GM20431 (cell line): Measurements from ENCODE around the gene TTC36.

ENCODE experiments used
- in situ Hi-C: fragments of 300-500 bp; cut with MseI, MboI; formaldehyde crosslinking; loops from one replicate; pipeline ENCODE4 v1.15.0; 2020; ENCODE audit warnings: low sequenced_read_pairs; ENCODE audit not compliant: unreplicated experiment

The TTC36 gene, protein sequence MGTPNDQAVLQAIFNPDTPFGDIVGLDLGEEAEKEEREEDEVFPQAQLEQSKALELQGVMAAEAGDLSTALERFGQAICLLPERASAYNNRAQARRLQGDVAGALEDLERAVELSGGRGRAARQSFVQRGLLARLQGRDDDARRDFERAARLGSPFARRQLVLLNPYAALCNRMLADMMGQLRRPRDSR

GRCh38 chr11:118527109-118527508, at the start of gene TTC36:
Gene TTC36 (plus strand): TSS chr11:118527474. CDS start chr11:118527495, 21 bp downstream.
- in situ Hi-C loops: no loop called here

DNA sequence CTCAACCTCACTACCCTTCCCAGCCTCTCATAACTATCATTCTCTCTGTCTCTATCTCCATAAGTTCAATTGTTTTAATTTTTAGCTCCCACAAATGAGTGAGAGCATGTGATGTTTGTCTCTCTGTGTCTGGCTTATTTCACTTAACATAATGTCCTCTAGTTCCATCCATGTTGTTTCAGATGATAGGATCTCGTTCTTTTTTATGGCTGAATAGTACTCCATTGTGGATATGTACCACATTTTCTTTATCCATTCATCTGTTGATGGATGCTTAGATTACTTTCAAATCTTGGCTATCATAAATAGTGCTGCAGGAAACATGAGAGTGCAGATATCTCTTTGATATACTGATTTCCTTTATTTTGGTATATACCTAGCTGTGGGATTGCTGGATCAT, 46.0 kb upstream of the TTC36 start:
- in situ Hi-C loops: loop anchor here (25.0 kb wide), 1 partner anchor 94 kb away; no protein-coding TSS in a partner anchor

GRCh38 chr11:118484405-118484804, 42.9 kb upstream of the TTC36 start:
- in situ Hi-C loops: loop anchor here (25.0 kb wide), 1 partner anchor 97 kb away; no protein-coding TSS in a partner anchor

- in situ Hi-C loops: loop anchor here (25.0 kb wide), 1 partner anchor 98 kb away; no protein-coding TSS in a partner anchor
Observed at GRCh38 chr11:118485273-118485672, 42.0 kb upstream of the TTC36 start.

GRCh38 chr11:118488480-118489109, 38.7 kb upstream of the TTC36 start:
- in situ Hi-C loops: loop anchor here (25.0 kb wide), 1 partner anchor 101 kb away; no protein-coding TSS in a partner anchor

GRCh38 chr11:118491041-118491440, 36.2 kb upstream of the TTC36 start:
- in situ Hi-C loops: loop anchor here (25.0 kb wide), 1 partner anchor 104 kb away; no protein-coding TSS in a partner anchor

- in situ Hi-C loops: loop anchor here (25.0 kb wide), 1 partner anchor 111 kb away; no protein-coding TSS in a partner anchor
Observed at GRCh38 chr11:118497831-118498230, 29.4 kb upstream of the TTC36 start.

- in situ Hi-C loops: no loop called here
Observed at GRCh38 chr11:118503216-118503615, 24.1 kb upstream of the TTC36 start.

DNA sequence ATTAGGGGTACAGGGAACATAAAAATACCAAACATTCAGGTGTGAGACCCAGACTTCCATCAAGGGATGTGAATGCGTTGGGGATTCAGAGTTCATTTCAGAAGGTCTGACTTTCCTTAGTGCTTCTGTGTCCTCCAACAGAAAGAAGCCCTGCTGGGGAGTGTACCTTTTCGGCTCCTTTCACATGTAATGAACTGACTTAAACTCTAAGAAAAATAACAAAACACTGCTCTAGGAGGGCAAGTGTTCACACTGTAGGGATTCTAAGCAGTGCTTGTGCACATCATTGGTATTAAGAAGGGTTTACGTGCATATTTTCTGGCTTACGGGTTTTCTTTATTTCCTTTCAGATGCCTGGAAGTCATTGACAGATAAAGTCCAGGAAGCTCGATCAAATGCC, 15.7 kb upstream of the TTC36 start:
- in situ Hi-C loops: no loop called here

GRCh38 chr11:118514103-118514502, 13.2 kb upstream of the TTC36 start:
- in situ Hi-C loops: no loop called here

DNA sequence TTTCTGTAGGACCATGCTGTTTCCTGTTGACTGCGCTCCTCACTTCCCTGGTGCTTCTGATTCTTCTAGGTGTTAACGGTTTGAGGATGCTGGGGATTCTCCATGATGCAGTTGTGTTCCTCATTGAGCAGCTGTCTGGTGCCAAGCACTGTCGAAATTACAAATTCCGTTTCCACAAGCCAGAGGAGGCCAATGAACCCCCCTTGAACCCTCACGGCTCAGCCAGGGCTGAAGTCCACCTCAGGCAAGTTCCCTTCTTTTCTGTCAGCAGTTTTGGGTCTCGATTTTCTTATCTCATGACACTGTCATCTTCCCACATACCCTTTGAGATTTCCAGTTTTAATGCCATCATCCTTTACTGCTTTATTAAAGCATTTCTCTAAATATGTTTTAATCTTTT, 7.7 kb upstream of the TTC36 start:
- in situ Hi-C loops: no loop called here

- in situ Hi-C loops: no loop called here
Observed at GRCh38 chr11:118521892-118522311, 5.4 kb upstream of the TTC36 start.

- in situ Hi-C loops: no loop called here
Observed at GRCh38 chr11:118522571-118523072, 4.7 kb upstream of the TTC36 start.

DNA sequence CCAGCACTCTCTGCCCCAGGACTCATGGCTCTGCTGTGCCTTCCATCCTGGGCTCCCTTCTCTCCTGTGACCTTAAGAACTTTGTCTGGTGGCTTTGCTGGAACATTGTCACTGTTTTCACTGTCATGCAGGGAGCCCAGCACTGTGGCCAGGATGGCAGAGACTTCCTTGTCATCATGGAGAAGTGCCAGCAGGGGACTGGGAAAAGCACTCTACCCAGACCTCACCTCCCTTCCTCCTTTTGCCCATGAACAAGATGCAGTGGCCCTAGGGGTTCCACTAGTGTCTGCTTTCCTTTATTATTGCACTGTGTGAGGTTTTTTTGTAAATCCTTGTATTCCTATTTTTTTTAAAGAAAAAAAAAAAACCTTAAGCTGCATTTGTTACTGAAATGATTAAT, 2.9 kb upstream of the TTC36 start:
- in situ Hi-C loops: no loop called here

GRCh38 chr11:118524757-118525470, 2.4 kb upstream of the TTC36 start:
- in situ Hi-C loops: no loop called here

DNA sequence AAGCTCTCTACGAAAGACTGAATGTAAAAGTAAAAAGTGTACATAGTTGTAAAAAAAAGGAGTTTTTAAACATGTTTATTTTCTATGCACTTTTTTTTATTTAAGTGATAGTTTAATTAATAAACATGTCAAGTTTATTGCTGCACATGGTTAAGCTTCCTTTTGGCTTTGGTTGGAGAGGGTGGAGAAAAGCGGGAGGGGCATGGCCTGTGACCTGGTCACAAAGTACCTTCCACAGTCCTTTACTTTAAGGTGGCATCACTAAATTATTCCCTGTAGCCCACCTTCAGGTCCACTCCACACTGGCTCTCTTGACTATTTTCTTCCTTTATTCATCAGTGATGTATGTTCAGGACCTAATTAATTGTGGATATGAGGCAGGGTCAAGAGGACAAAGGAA, 586 bp upstream of the TTC36 start:
- in situ Hi-C loops: no loop called here

DNA sequence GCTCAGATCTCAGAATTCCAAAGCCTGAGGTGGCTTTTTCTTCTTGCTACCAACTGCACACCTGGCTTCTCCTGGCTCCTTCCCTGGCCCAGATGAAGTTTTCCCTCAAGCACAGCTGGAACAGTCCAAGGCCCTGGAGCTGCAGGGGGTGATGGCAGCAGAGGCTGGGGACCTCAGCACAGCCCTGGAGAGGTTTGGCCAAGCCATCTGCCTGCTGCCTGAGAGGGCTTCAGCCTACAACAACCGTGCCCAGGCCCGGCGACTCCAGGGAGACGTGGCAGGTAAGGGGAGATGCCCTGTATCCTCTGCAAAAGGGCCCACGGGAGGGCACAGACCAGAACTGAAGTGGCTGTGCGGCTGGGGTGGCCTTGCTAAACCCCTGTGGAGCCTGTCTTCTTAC, 1.2 kb downstream of the TTC36 start:
- in situ Hi-C loops: no loop called here

DNA sequence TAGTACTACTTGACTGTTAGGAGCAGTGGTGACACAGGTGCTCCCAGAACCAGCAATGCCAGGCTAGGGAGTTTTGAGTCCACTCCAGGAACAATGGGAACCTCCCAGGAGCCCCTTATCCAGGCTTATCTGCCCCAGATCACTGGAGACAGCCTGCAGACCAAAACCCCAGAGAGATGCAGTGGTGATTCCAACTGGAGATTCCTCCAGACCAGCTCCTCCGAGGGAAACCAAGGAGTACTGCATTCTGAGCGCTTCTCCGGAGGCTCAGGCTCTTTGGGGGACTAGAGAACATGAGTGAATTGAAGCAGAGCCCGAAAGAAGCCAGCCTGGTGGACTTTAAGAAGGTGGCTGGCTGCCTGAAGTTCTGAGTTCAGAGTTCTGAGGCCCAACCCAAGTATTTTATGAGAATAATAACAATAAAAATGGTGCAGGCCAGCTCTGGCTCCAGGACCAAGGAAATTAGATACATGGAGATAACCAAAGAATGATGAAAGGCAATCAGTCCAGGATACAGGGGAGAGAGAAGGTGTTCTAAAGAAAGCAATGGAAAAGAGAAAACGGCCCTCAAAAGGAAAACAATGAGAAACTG, 2.4 kb downstream of the TTC36 start:
- in situ Hi-C loops: no loop called here

DNA sequence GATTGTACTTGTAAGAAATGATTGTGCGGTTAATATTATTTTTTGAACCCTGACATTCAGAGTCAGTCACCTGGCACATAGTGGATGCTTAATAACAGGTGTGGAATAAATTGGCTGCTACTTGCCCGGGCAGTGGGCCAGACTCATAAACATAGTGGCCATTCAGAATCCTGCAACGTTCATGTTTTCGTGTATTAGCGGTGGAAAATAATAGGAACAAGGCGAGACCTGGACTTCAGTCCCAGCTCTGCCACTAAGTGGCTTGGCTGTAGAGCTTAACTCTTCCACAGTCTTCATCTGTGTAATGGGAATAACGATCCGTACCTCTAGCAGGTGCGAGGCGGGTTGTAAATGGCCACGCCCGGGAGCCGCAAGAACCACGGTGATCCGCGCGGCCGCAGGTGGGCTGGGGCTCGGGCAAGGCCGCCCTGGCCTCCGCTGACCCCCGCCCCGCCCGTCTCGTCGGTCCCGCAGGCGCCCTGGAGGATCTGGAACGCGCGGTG, 3.0 kb downstream of the TTC36 start:
- in situ Hi-C loops: no loop called here
